ENCODE results near the gene PABPN1.

Gene PABPN1

GRCh38 chr14:23365732-23366425, 44.6 kb downstream of the PABPN1 start:
- H3K4me1 ChIP-seq (ENCODE audit: insufficient read depth, low read length, severe bottlenecking) = no peaks in the 10 kb centered on the region
- no peaks in the 10 kb centered on the region for H3F3A ChIP-seq (ENCODE audit: insufficient read depth, low read length)
- H3K36me3 ChIP-seq (ENCODE audit: insufficient read depth, low read length) = no peaks in the 10 kb centered on the region
- H3K27ac ChIP-seq (ENCODE audit: low read depth, low read length, poor library complexity, severe bottlenecking) = no peak overlapping the region
- H3K9me2 ChIP-seq (ENCODE audit: low read depth, low read length) = no peaks in the 10 kb centered on the region
- TF ChIP-seq EZH2 (IDR thresholded peaks at IDR 0.05; ENCODE audit: borderline replicate concordance, low read length) (no peak), CTCF (IDR thresholded peaks at IDR 0.05; ENCODE audit: low read length) (no peak)
- H4K20me1 ChIP-seq (ENCODE audit: insufficient read depth, low read length) = no peaks in the 10 kb centered on the region
- no peak overlapping the region for H2AFZ ChIP-seq (ENCODE audit: low read length)
- H3K4me2 ChIP-seq (ENCODE audit: low read length) = no peak overlapping the region
- H3K27me3 ChIP-seq (ENCODE audit: insufficient read depth, low read length) = no peaks in the 10 kb centered on the region; the same call in 1 of the 2 replicates
- H3K9me3 ChIP-seq (ENCODE audit: low read length) = no peaks in the 10 kb centered on the region
- no peak overlapping the region for H3K9ac ChIP-seq (ENCODE audit: low read length)
- H3K4me3 ChIP-seq (ENCODE audit: low read depth, low read length, poor library complexity, severe bottlenecking) = no peak overlapping the region
- H3K79me2 ChIP-seq (ENCODE audit: insufficient read depth, low read length) = no peaks in the 10 kb centered on the region

- H3K9me2 ChIP-seq (ENCODE audit: low read depth, low read length) = no peaks in the 10 kb centered on the region
- H3K36me3 ChIP-seq (ENCODE audit: insufficient read depth, low read length) = no peaks in the 10 kb centered on the region
- no peak overlapping the region for H3K27ac ChIP-seq (ENCODE audit: low read depth, low read length, poor library complexity, severe bottlenecking)
- H3F3A ChIP-seq (ENCODE audit: insufficient read depth, low read length) = no peaks in the 10 kb centered on the region
- no peaks in the 10 kb centered on the region for H3K4me1 ChIP-seq (ENCODE audit: insufficient read depth, low read length, severe bottlenecking)
- H3K27me3 ChIP-seq (ENCODE audit: insufficient read depth, low read length) = no peaks in the 10 kb centered on the region; the same call in 1 of the 2 replicates
- no peaks in the 10 kb centered on the region for H3K9me3 ChIP-seq (ENCODE audit: low read length)
- H3K9ac ChIP-seq (ENCODE audit: low read length) = no peak overlapping the region
- H3K4me2 ChIP-seq (ENCODE audit: low read length) = no peak overlapping the region
- H3K79me2 ChIP-seq (ENCODE audit: insufficient read depth, low read length) = no peaks in the 10 kb centered on the region
- no peak overlapping the region for H3K4me3 ChIP-seq (ENCODE audit: low read depth, low read length, poor library complexity, severe bottlenecking)
- H2AFZ ChIP-seq (ENCODE audit: low read length) = no peak overlapping the region
- H4K20me1 ChIP-seq (ENCODE audit: insufficient read depth, low read length) = no peaks in the 10 kb centered on the region
- TF ChIP-seq CTCF (IDR thresholded peaks at IDR 0.05; ENCODE audit: low read length) (no peak), EZH2 (IDR thresholded peaks at IDR 0.05; ENCODE audit: borderline replicate concordance, low read length) (no peak)
These were observed 45.2 kb downstream of the PABPN1 start for GRCh38 chr14:23366426-23366921.

GRCh38 chr14:23370221-23370620, 49.0 kb downstream of the PABPN1 start:
- Histone ChIP-seq H3K27me3 (ENCODE audit: insufficient read depth, low read length) (no peaks in the 10 kb centered on the region), H3K4me1 (ENCODE audit: insufficient read depth, low read length, severe bottlenecking) (no peaks in the 10 kb centered on the region), H3K9me3 (ENCODE audit: low read length) (no peaks in the 10 kb centered on the region), H3K9ac (ENCODE audit: low read length) (no peak overlapping the region), H3K36me3 (ENCODE audit: insufficient read depth, low read length) (no peaks in the 10 kb centered on the region), H3F3A (ENCODE audit: insufficient read depth, low read length) (no peaks in the 10 kb centered on the region), H4K20me1 (ENCODE audit: insufficient read depth, low read length) (no peaks in the 10 kb centered on the region), H2AFZ (ENCODE audit: low read length) (no peak overlapping the region), H3K9me2 (ENCODE audit: low read depth, low read length) (no peaks in the 10 kb centered on the region), H3K4me2 (ENCODE audit: low read length) (no peak overlapping the region), H3K79me2 (ENCODE audit: insufficient read depth, low read length) (no peaks in the 10 kb centered on the region), H3K4me3 (ENCODE audit: low read depth, low read length, poor library complexity, severe bottlenecking) (no peak overlapping the region), H3K27ac (ENCODE audit: low read depth, low read length, poor library complexity, severe bottlenecking) (no peak overlapping the region)
- TF ChIP-seq CTCF (IDR thresholded peaks at IDR 0.05; ENCODE audit: low read length) = no peak

All from OCI-LY1 (cell line).